ENCODE measurements around the gene PGBD2.

The PGBD2 gene

GRCh38 chr1:248861616-248862015 is 44.4 kb upstream of the PGBD2 start:
- no peak overlapping the region for H3K27ac ChIP-seq
- TF ChIP-seq ZFX (IDR thresholded peaks at IDR 0.05; ENCODE audit: borderline replicate concordance) (no peak), CTCF (IDR thresholded peaks at IDR 0.05) (no peak)

GRCh38 chr1:248862695-248862997 is 43.4 kb upstream of the PGBD2 start:
- peak overlapping the region; percentile 81 for H3K27ac ChIP-seq
- TF ChIP-seq ZFX (IDR thresholded peaks at IDR 0.05; ENCODE audit: borderline replicate concordance): no peak
- TF ChIP-seq CTCF (IDR thresholded peaks at IDR 0.05): no peak

GRCh38 chr1:248862998-248863881 is 42.8 kb upstream of the PGBD2 start:
- 0 out of 2 replicates have a peak, but pooled peaks have one; percentile 6 for TF ChIP-seq CTCF (IDR thresholded peaks at IDR 0.05)
- no peak for TF ChIP-seq ZFX (IDR thresholded peaks at IDR 0.05; ENCODE audit: borderline replicate concordance)
- peak overlapping the region; percentile 81 for H3K27ac ChIP-seq

- H3K27ac ChIP-seq: peak overlapping the region; percentile 96
- no peak for TF ChIP-seq CTCF (IDR thresholded peaks at IDR 0.05)
- no peak for TF ChIP-seq ZFX (IDR thresholded peaks at IDR 0.05; ENCODE audit: borderline replicate concordance)
Observed at GRCh38 chr1:248871837-248872401, 34.1 kb upstream of the PGBD2 start.

GRCh38 chr1:248872752-248873408 is 33.2 kb upstream of the PGBD2 start:
- TF ChIP-seq ZFX (IDR thresholded peaks at IDR 0.05; ENCODE audit: borderline replicate concordance) (no peak), CTCF (IDR thresholded peaks at IDR 0.05) (no peak)
- H3K27ac ChIP-seq: peak overlapping the region; percentile 96

- TF ChIP-seq CTCF (IDR thresholded peaks at IDR 0.05) (no peak), ZFX (IDR thresholded peaks at IDR 0.05; ENCODE audit: borderline replicate concordance) (no peak)
- peak overlapping the region; percentile 96 for H3K27ac ChIP-seq
Observed at GRCh38 chr1:248873409-248873992, 32.5 kb upstream of the PGBD2 start.
